Suprapubic skin (tissue), 4 donors: ENCODE results near the gene HSPA12B. TPM values are rescaled to one million over a fixed set of nuclear protein-coding genes. Genes with fewer than 3 reads are reported as not detected.
A peak's percentile ranks its signal among the peaks of the same experiment; 100 is the strongest.

Source experiments
- DNase-seq, 2 donors: peaks; one replicate each; pipeline ENCODE4 v3.0.0-alpha.2; 2019; ENCODE audit warnings: low spot score in 2 of 2
- H3K27ac ChIP-seq: fragments of 200-600 bp; sonication (generic); one replicate; pipeline ENCODE4 v1.5.1; 2019
- H3K27me3 ChIP-seq: fragments of 200-600 bp; sonication (generic); one replicate; pipeline ENCODE4 v1.5.1; 2019
- H3K36me3 ChIP-seq: fragments of 200-600 bp; sonication (generic); one replicate; pipeline ENCODE4 v1.5.1; 2019
- H3K4me1 ChIP-seq: fragments of 200-600 bp; sonication (generic); one replicate; pipeline ENCODE4 v1.5.1; 2019
- H3K4me3 ChIP-seq: fragments of 200-600 bp; sonication (generic); one replicate; pipeline ENCODE4 v1.5.1; 2019; ENCODE audit warnings: mild to moderate bottlenecking
- H3K9me3 ChIP-seq: fragments of 200-600 bp; sonication (generic); one replicate; pipeline ENCODE4 v1.5.1; 2019
- CTCF ChIP-seq, 2 donors: fragments of 200-600 bp in 1 of 2; fragments of 450-650 bp in 1 of 2; sonication (generic) in 1 of 2; IDR thresholded peaks; one replicate each; pipeline ENCODE4 v1.5.1; 2016 to 2019; ENCODE audit warnings: antibody characterized with exemption in 2 of 2, mild to moderate bottlenecking in 1 of 2, moderate library complexity in 1 of 2
- EP300 ChIP-seq: sonication (generic); formaldehyde crosslinking; IDR thresholded peaks from one replicate; pipeline ENCODE4 v1.6.1; 2017; ENCODE audit warnings: antibody characterized with exemption
- POLR2A ChIP-seq, 2 donors: fragments of 450-650 bp; IDR thresholded peaks; one replicate each; pipeline ENCODE4 v1.6.1; 2017; ENCODE audit warnings: antibody characterized with exemption in 2 of 2, mild to moderate bottlenecking in 2 of 2, moderate library complexity in 2 of 2
- POLR2AphosphoS5 ChIP-seq, 3 donors: sonication (generic); formaldehyde crosslinking; IDR thresholded peaks; one replicate each; pipeline ENCODE4 v1.6.1; 2017; ENCODE audit warnings: antibody characterized with exemption in 3 of 3
- WGBS: methylation state at CpG from one replicate; pipeline ENCODE4 v1.1.5; 2018; 5-methylcytosine and 5-hydroxymethylcytosine counted together
- total RNA-seq, 4 donors: library from RNA; depleted of rRNA; stranded (reverse); fragments of >200 nt; gene quantifications; one replicate each; pipeline ENCODE4 v1.1.0, GENCODE V29; 2016

HSPA12B gene
- total RNA-seq, 4 donors from 2014 or later, result 1.9 to 8.7 (median 4.4) TPM

- Histone ChIP-seq H3K4me1 (peaks cover 23% of the 10 kb centered on the region), H3K36me3 (no peaks in the 10 kb centered on the region), H3K4me3 (no peak overlapping the region), H3K9me3 (no peaks in the 10 kb centered on the region), H3K27ac (no peak overlapping the region), H3K27me3 (no peaks in the 10 kb centered on the region)
- 75% methylated on average over 7 of the region's 8 CpGs for WGBS
- TF ChIP-seq EP300, result no peak
- TF ChIP-seq POLR2A (IDR thresholded peaks at IDR 0.05), result no peak
- TF ChIP-seq CTCF (IDR thresholded peaks at IDR 0.05), result no peak
- TF ChIP-seq POLR2AphosphoS5 (IDR thresholded peaks at IDR 0.05), result no peak
- DNase-seq, result no peak
These were observed 2.5 kb upstream of the HSPA12B start for GRCh38 chr20:3729811-3730540.

- no peak overlapping the region for H3K27ac ChIP-seq
- H3K36me3 ChIP-seq, result no peaks in the 10 kb centered on the region
- peaks cover 23% of the 10 kb centered on the region for H3K4me1 ChIP-seq
- DNase-seq, result no peak
- no peaks in the 10 kb centered on the region for H3K9me3 ChIP-seq
- no peaks in the 10 kb centered on the region for H3K27me3 ChIP-seq
- no peak overlapping the region for H3K4me3 ChIP-seq
- WGBS, result 84% methylated on average over 12 of the region's 12 CpGs
- TF ChIP-seq EP300, result no peak
These were observed 1.4 kb upstream of the HSPA12B start for GRCh38 chr20:3730803-3731672.

- Histone ChIP-seq H3K36me3 (no peaks in the 10 kb centered on the region), H3K27ac (peak overlapping the region; percentile 59), H3K4me1 (peaks cover 23% of the 10 kb centered on the region), H3K27me3 (no peaks in the 10 kb centered on the region), H3K9me3 (no peaks in the 10 kb centered on the region), H3K4me3 (peak overlapping the region; percentile 50)
- TF ChIP-seq CTCF (IDR thresholded peaks at IDR 0.05) (no peak), POLR2AphosphoS5 (IDR thresholded peaks at IDR 0.05) (no peak), EP300 (no peak), POLR2A (IDR thresholded peaks at IDR 0.05) (no peak)
- no peak for DNase-seq
- WGBS, result 74% methylated on average over 3 of the region's 16 CpGs
These were observed 550 bp upstream of the HSPA12B start for GRCh38 chr20:3731944-3732326.

GRCh38 chr20:3733119-3733995 is 872 bp downstream of the HSPA12B start:
- Histone ChIP-seq H3K27ac (peak overlapping the region; percentile 21), H3K4me1 (peaks cover 11% of the 10 kb centered on the region), H3K4me3 (peak overlapping the region; percentile 50), H3K27me3 (no peaks in the 10 kb centered on the region), H3K36me3 (no peaks in the 10 kb centered on the region), H3K9me3 (no peaks in the 10 kb centered on the region)
- DNase-seq, result no peak
- no peak for TF ChIP-seq CTCF (IDR thresholded peaks at IDR 0.05)
- TF ChIP-seq POLR2AphosphoS5 (IDR thresholded peaks at IDR 0.05), result no peak
- no peak for TF ChIP-seq EP300
- no peak for TF ChIP-seq POLR2A (IDR thresholded peaks at IDR 0.05)
- WGBS, result 60% methylated on average over 12 of the region's 20 CpGs

- TF ChIP-seq CTCF (IDR thresholded peaks at IDR 0.05), result no peak
- TF ChIP-seq EP300, result no peak
- no peak for TF ChIP-seq POLR2AphosphoS5 (IDR thresholded peaks at IDR 0.05)
- no peak for TF ChIP-seq POLR2A (IDR thresholded peaks at IDR 0.05)
- Histone ChIP-seq H3K4me1 (peaks cover 11% of the 10 kb centered on the region), H3K27ac (peak overlapping the region; percentile 21), H3K27me3 (no peaks in the 10 kb centered on the region), H3K36me3 (no peaks in the 10 kb centered on the region), H3K4me3 (peak overlapping the region; percentile 50), H3K9me3 (no peaks in the 10 kb centered on the region)
- DNase-seq, result no peak
- 54% methylated on average over 12 of the region's 12 CpGs for WGBS
These were observed 1.8 kb downstream of the HSPA12B start for GRCh38 chr20:3734111-3734843.
